Measurements from ENCODE around the gene UBN1.

DNA sequence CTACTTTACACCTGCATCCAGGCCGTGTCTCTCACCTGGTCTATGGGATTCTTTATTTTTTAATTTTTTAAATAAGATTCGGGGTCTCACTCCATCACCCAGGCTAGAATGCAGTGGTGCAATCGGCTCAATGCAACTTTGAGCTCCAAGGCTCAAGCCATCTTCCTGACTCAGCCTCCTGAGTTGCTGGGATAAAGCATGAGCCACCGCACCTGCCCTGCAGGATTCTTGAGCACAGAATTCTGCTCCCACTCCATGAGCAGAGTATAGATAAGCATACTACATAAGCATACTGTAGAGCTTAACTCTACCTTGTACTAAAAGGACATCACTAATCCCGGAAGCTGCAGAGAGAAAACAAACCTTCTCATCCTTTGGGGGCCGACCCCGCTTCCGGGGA lies 15.7 kb upstream of the UBN1 start:
- TF ChIP-seq, protein P1, sequence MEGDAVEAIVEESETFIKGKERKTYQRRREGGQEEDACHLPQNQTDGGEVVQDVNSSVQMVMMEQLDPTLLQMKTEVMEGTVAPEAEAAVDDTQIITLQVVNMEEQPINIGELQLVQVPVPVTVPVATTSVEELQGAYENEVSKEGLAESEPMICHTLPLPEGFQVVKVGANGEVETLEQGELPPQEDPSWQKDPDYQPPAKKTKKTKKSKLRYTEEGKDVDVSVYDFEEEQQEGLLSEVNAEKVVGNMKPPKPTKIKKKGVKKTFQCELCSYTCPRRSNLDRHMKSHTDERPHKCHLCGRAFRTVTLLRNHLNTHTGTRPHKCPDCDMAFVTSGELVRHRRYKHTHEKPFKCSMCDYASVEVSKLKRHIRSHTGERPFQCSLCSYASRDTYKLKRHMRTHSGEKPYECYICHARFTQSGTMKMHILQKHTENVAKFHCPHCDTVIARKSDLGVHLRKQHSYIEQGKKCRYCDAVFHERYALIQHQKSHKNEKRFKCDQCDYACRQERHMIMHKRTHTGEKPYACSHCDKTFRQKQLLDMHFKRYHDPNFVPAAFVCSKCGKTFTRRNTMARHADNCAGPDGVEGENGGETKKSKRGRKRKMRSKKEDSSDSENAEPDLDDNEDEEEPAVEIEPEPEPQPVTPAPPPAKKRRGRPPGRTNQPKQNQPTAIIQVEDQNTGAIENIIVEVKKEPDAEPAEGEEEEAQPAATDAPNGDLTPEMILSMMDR (IDR thresholded peaks at IDR 0.05): no peak
- TF ChIP-seq POLR2AphosphoS5 (IDR thresholded peaks at IDR 0.05; ENCODE audit: low read depth, low read length): no peak
- TF ChIP-seq, protein P2, sequence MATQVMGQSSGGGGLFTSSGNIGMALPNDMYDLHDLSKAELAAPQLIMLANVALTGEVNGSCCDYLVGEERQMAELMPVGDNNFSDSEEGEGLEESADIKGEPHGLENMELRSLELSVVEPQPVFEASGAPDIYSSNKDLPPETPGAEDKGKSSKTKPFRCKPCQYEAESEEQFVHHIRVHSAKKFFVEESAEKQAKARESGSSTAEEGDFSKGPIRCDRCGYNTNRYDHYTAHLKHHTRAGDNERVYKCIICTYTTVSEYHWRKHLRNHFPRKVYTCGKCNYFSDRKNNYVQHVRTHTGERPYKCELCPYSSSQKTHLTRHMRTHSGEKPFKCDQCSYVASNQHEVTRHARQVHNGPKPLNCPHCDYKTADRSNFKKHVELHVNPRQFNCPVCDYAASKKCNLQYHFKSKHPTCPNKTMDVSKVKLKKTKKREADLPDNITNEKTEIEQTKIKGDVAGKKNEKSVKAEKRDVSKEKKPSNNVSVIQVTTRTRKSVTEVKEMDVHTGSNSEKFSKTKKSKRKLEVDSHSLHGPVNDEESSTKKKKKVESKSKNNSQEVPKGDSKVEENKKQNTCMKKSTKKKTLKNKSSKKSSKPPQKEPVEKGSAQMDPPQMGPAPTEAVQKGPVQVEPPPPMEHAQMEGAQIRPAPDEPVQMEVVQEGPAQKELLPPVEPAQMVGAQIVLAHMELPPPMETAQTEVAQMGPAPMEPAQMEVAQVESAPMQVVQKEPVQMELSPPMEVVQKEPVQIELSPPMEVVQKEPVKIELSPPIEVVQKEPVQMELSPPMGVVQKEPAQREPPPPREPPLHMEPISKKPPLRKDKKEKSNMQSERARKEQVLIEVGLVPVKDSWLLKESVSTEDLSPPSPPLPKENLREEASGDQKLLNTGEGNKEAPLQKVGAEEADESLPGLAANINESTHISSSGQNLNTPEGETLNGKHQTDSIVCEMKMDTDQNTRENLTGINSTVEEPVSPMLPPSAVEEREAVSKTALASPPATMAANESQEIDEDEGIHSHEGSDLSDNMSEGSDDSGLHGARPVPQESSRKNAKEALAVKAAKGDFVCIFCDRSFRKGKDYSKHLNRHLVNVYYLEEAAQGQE (IDR thresholded peaks at IDR 0.05; ENCODE audit: insufficient read depth in 1 of 2, low read depth in 2 of 2, low read length in 1 of 2): no peak
